ENCODE data around the gene RABL3.
A peak's percentile ranks its signal among the peaks of the same experiment; 100 is the strongest.
"Not testable (repeated sequence)": the region's sequence is repeated elsewhere in the genome, so short reads cannot be mapped to it uniquely, and the experiment has no call there.

RABL3 gene

GRCh38 chr3:120742198-120742848 is at the start of gene RABL3, which contains the start of gene GTF2E1:
RABL3 (minus strand) TSS chr3:120742516; CDS start chr3:120742507, 9 bp downstream.
GTF2E1 (plus strand) TSS chr3:120742744; CDS start chr3:120750553, 7,809 bp downstream.
- peak; percentile 96 for DNase-seq

GRCh38 chr3:120791913-120792312 is 49.6 kb upstream of the RABL3 start:
- DNase-seq = no peak

GRCh38 chr3:120791010-120791409 is 48.7 kb upstream of the RABL3 start:
- no peak for DNase-seq

GRCh38 chr3:120785832-120786231 is 43.5 kb upstream of the RABL3 start:
- not testable (repeated sequence) for DNase-seq

- DNase-seq = no peak
These were observed 38.7 kb upstream of the RABL3 start for GRCh38 chr3:120780977-120781376.

GRCh38 chr3:120778776-120779175 is 36.5 kb upstream of the RABL3 start:
- no peak for DNase-seq

GRCh38 chr3:120775411-120775810 is 33.1 kb upstream of the RABL3 start:
- no peak for DNase-seq

GRCh38 chr3:120773932-120774331 is 31.6 kb upstream of the RABL3 start:
- DNase-seq = no peak

GRCh38 chr3:120772081-120772480 is 29.8 kb upstream of the RABL3 start:
- no peak for DNase-seq

GRCh38 chr3:120770891-120771290 is 28.6 kb upstream of the RABL3 start:
- no peak for DNase-seq

GRCh38 chr3:120769436-120769835 is 27.1 kb upstream of the RABL3 start:
- no peak for DNase-seq

GRCh38 chr3:120767106-120767505 is 24.8 kb upstream of the RABL3 start:
- DNase-seq = no peak

GRCh38 chr3:120766576-120766975 is 24.3 kb upstream of the RABL3 start:
- no peak for DNase-seq

- DNase-seq = no peak
These were observed 23.6 kb upstream of the RABL3 start for GRCh38 chr3:120765830-120766493.

- DNase-seq = no peak
These were observed 21.9 kb upstream of the RABL3 start for GRCh38 chr3:120764206-120764605.

GRCh38 chr3:120763601-120764000 is 21.3 kb upstream of the RABL3 start:
- no peak for DNase-seq

GRCh38 chr3:120762615-120763014 is 20.3 kb upstream of the RABL3 start:
- DNase-seq = no peak

GRCh38 chr3:120758551-120758950 is 16.2 kb upstream of the RABL3 start:
- not testable (repeated sequence) for DNase-seq

- DNase-seq = no peak
These were observed 13.7 kb upstream of the RABL3 start for GRCh38 chr3:120756061-120756460.

- no peak for DNase-seq
These were observed 11.5 kb upstream of the RABL3 start for GRCh38 chr3:120753810-120754209.

GRCh38 chr3:120752865-120753264 is 10.5 kb upstream of the RABL3 start:
- no peak for DNase-seq

- DNase-seq = no peak
These were observed 9.9 kb upstream of the RABL3 start for GRCh38 chr3:120752230-120752629.

- DNase-seq = no peak
These were observed 7.5 kb upstream of the RABL3 start for GRCh38 chr3:120749843-120750242.

GRCh38 chr3:120745466-120745865 is 3.1 kb upstream of the RABL3 start:
- DNase-seq = no peak
